ENCODE data around the gene BST1.

Gene BST1

GRCh38 chr4:15675356-15675755 lies 27.5 kb upstream of the BST1 start:
- Histone ChIP-seq H3K36me3 (ENCODE audit: control insufficient read depth in 4 of 4, insufficient read depth in 4 of 4, low read length in 3 of 4) (peaks cover 0 to 4% (median 0%) of the 10 kb centered on the region in 4 experiments), H3K4me3 (ENCODE audit: control insufficient read depth in 1 of 7, extremely low read depth in 1 of 7, insufficient read depth in 4 of 7, low read depth in 2 of 7, low read length in 6 of 7) (no peak overlapping the region), H3K27me3 (replicated peaks in 2 of 5; ENCODE audit: control insufficient read depth in 4 of 5, insufficient read depth in 5 of 5, low read length in 4 of 5) (no peaks in the 10 kb centered on the region), H3K9me3 (ENCODE audit: control extremely low read depth in 1 of 5, control insufficient read depth in 4 of 5, insufficient read depth in 2 of 5, low read depth in 1 of 5, low read length in 4 of 5) (no peaks in the 10 kb centered on the region), H3K4me1 (ENCODE audit: control extremely low read depth in 1 of 4, control insufficient read depth in 4 of 4, insufficient read depth in 4 of 4, low read length in 3 of 4) (peaks cover 4 to 14% (median 10%) of the 10 kb centered on the region in 4 experiments), H3K27ac (ENCODE audit: insufficient read depth in 1 of 2, low read depth in 1 of 2, low read length in 2 of 2, poor library complexity in 1 of 2, severe bottlenecking in 2 of 2) (no peak overlapping the region)
- POLR2A ChIA-PET, result interaction anchor here (0.7 kb wide), 1 partner anchor 18 kb away, joined by 3 read pairs; no protein-coding TSS in a partner anchor
- 100% methylated on average over 1 of the region's 3 CpGs for WGBS (ENCODE audit: insufficient coverage)
- DNase-seq, result peak in 2 of 3 donors; percentile 20 to 24
- CTCF ChIA-PET, result interaction anchor here (1.2 to 1.7 kb wide), 2 partner anchors 13 to 30 kb away, joined by 3 read pairs; no protein-coding TSS in a partner anchor

DNA sequence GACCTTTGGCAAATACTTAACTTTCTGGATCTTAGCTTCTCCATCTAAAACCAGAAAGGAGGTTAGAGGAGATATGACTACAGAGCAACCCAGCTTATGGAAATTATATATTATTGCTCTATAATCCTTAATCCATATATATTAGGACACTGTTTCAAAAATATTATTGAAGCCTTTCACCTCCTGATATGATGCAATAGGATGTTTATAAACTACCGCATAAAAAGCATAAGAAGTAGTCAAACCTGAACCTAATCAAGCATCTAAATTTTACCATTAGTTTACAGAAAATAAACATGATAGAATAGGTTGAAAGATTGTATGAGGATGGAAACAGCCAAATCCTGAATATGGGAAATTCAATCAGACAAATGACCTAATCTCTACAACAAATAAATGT lies 26.8 kb upstream of the BST1 start:
- WGBS (ENCODE audit: insufficient coverage), result no CpG with 5 or more reads among the region's 1 CpG
- ChIA-PET POLR2A (no interaction called here), CTCF (interaction anchor here (0.7 to 1.7 kb wide), 4 partner anchors 9 to 81 kb away, joined by 3 to 5 read pairs (median 3); no protein-coding TSS in a partner anchor)
- DNase-seq, result no peak
- Histone ChIP-seq H3K4me1 (ENCODE audit: control extremely low read depth in 1 of 4, control insufficient read depth in 4 of 4, insufficient read depth in 4 of 4, low read length in 3 of 4) (peaks cover 4 to 17% (median 11%) of the 10 kb centered on the region in 4 experiments), H3K9me3 (ENCODE audit: control extremely low read depth in 1 of 5, control insufficient read depth in 4 of 5, insufficient read depth in 2 of 5, low read depth in 1 of 5, low read length in 4 of 5) (no peaks in the 10 kb centered on the region), H3K36me3 (ENCODE audit: control insufficient read depth in 4 of 4, insufficient read depth in 4 of 4, low read length in 3 of 4) (peaks cover 0 to 4% (median 0%) of the 10 kb centered on the region in 4 experiments), H3K27ac (ENCODE audit: insufficient read depth in 1 of 2, low read depth in 1 of 2, low read length in 2 of 2, poor library complexity in 1 of 2, severe bottlenecking in 2 of 2) (no peak overlapping the region), H3K27me3 (replicated peaks in 2 of 5; ENCODE audit: control insufficient read depth in 4 of 5, insufficient read depth in 5 of 5, low read length in 4 of 5) (no peaks in the 10 kb centered on the region), H3K4me3 (ENCODE audit: control insufficient read depth in 1 of 7, extremely low read depth in 1 of 7, insufficient read depth in 4 of 7, low read depth in 2 of 7, low read length in 6 of 7) (no peak overlapping the region)

DNA sequence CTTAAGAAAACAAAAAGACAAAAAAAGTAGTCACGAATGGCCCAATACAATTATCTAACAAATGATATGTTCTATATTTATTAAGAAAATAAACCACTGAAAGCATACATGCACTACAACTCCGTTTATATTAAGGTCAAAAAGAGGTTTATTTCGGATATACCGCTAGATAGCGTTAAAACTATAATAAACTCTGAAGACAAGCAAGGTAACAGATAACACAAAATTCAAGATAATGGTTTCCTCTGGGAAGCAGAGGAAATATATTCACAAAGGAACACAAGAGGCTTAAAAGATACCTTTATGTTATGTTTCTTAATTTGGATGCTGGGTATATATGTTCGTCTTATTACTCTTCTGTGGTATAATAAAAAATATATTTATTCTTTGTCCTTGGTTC lies 26.0 kb upstream of the BST1 start:
- ChIA-PET POLR2A (no interaction called here), CTCF (interaction anchor here (1.2 to 1.7 kb wide), 2 partner anchors 10 to 32 kb away, joined by 3 read pairs; no protein-coding TSS in a partner anchor)
- peaks cover 0 to 4% (median 0%) of the 10 kb centered on the region in 4 experiments for H3K36me3 ChIP-seq (ENCODE audit: control insufficient read depth in 4 of 4, insufficient read depth in 4 of 4, low read length in 3 of 4)
- no peaks in the 10 kb centered on the region for H3K9me3 ChIP-seq (ENCODE audit: control extremely low read depth in 1 of 5, control insufficient read depth in 4 of 5, insufficient read depth in 2 of 5, low read depth in 1 of 5, low read length in 4 of 5)
- no peak for DNase-seq
- H3K27ac ChIP-seq (ENCODE audit: insufficient read depth in 1 of 2, low read depth in 1 of 2, low read length in 2 of 2, poor library complexity in 1 of 2, severe bottlenecking in 2 of 2), result no peak overlapping the region
- no peaks in the 10 kb centered on the region for H3K27me3 ChIP-seq (replicated peaks in 2 of 5; ENCODE audit: control insufficient read depth in 4 of 5, insufficient read depth in 5 of 5, low read length in 4 of 5)
- no peak overlapping the region for H3K4me3 ChIP-seq (ENCODE audit: control insufficient read depth in 1 of 7, extremely low read depth in 1 of 7, insufficient read depth in 4 of 7, low read depth in 2 of 7, low read length in 6 of 7)
- peaks cover 6 to 19% (median 11%) of the 10 kb centered on the region in 4 experiments for H3K4me1 ChIP-seq (ENCODE audit: control extremely low read depth in 1 of 4, control insufficient read depth in 4 of 4, insufficient read depth in 4 of 4, low read length in 3 of 4)
- no CpG with 5 or more reads among the region's 6 CpGs for WGBS (ENCODE audit: insufficient coverage)

GRCh38 chr4:15677507-15677988 lies 25.3 kb upstream of the BST1 start:
- WGBS (ENCODE audit: insufficient coverage), result 100% methylated on average over 1 of the region's 2 CpGs
- Histone ChIP-seq H3K4me3 (ENCODE audit: control insufficient read depth in 1 of 7, extremely low read depth in 1 of 7, insufficient read depth in 4 of 7, low read depth in 2 of 7, low read length in 6 of 7) (no peak overlapping the region), H3K27ac (ENCODE audit: insufficient read depth in 1 of 2, low read depth in 1 of 2, low read length in 2 of 2, poor library complexity in 1 of 2, severe bottlenecking in 2 of 2) (no peak overlapping the region), H3K9me3 (ENCODE audit: control extremely low read depth in 1 of 5, control insufficient read depth in 4 of 5, insufficient read depth in 2 of 5, low read depth in 1 of 5, low read length in 4 of 5) (no peaks in the 10 kb centered on the region), H3K36me3 (ENCODE audit: control insufficient read depth in 4 of 4, insufficient read depth in 4 of 4, low read length in 3 of 4) (peaks cover 0 to 4% (median 0%) of the 10 kb centered on the region in 4 experiments), H3K4me1 (ENCODE audit: control extremely low read depth in 1 of 4, control insufficient read depth in 4 of 4, insufficient read depth in 4 of 4, low read length in 3 of 4) (peaks cover 7 to 24% (median 13%) of the 10 kb centered on the region in 4 experiments), H3K27me3 (replicated peaks in 2 of 5; ENCODE audit: control insufficient read depth in 4 of 5, insufficient read depth in 5 of 5, low read length in 4 of 5) (no peaks in the 10 kb centered on the region)
- ChIA-PET POLR2A (no interaction called here), CTCF (interaction anchor here (1.2 kb wide), 1 partner anchor 10 kb away, joined by 3 read pairs; no protein-coding TSS in a partner anchor)
- DNase-seq, result no peak

DNA sequence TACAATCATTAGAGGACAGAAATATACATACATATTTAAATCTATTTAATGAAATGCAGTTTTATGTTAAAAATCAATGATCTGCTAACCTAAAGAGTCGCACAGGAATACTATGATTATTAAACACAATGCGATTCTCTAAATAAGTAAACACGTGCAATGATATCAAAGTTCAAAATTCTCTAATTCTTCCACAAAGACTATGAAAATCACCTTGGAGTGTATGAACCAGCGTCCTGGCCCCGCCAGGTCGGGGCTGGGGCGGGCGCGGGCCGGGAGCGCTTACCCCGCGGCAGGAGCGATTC lies 21.8 kb upstream of the BST1 start:
- Histone ChIP-seq H3K27me3 (replicated peaks in 2 of 5; ENCODE audit: control insufficient read depth in 4 of 5, insufficient read depth in 5 of 5, low read length in 4 of 5) (no peaks in the 10 kb centered on the region), H3K27ac (ENCODE audit: insufficient read depth in 1 of 2, low read depth in 1 of 2, low read length in 2 of 2, poor library complexity in 1 of 2, severe bottlenecking in 2 of 2) (peak overlapping the region in 1 of 2 experiments; percentile 92), H3K9me3 (ENCODE audit: control extremely low read depth in 1 of 5, control insufficient read depth in 4 of 5, insufficient read depth in 2 of 5, low read depth in 1 of 5, low read length in 4 of 5) (no peaks in the 10 kb centered on the region), H3K4me3 (ENCODE audit: control insufficient read depth in 1 of 7, extremely low read depth in 1 of 7, insufficient read depth in 4 of 7, low read depth in 2 of 7, low read length in 6 of 7) (peak overlapping the region; percentile 79 to 99 (median 94)), H3K4me1 (ENCODE audit: control extremely low read depth in 1 of 4, control insufficient read depth in 4 of 4, insufficient read depth in 4 of 4, low read length in 3 of 4) (peaks cover 13 to 30% (median 19%) of the 10 kb centered on the region in 4 experiments), H3K36me3 (ENCODE audit: control insufficient read depth in 4 of 4, insufficient read depth in 4 of 4, low read length in 3 of 4) (peaks cover 0 to 5% (median 2%) of the 10 kb centered on the region in 4 experiments)
- ChIA-PET CTCF (interaction anchor here (0.9 to 2.2 kb wide), 5 partner anchors 9 to 210 kb away, joined by 3 to 6 read pairs (median 3); no protein-coding TSS in a partner anchor), POLR2A (interaction anchor here (0.7 kb wide), 2 partner anchors 22 to 25 kb away, joined by 3 read pairs; no protein-coding TSS in a partner anchor)
- WGBS (ENCODE audit: insufficient coverage), result under 1% methylated on average over 12 of the region's 14 CpGs
- DNase-seq, result no peak

GRCh38 chr4:15681372-15682241 lies 21.3 kb upstream of the BST1 start, which contains the start of gene FAM200B:
TSS of gene FAM200B (plus strand) at chr4:15681827. CDS start at chr4:15686978, 5,151 bp downstream.
- H3K36me3 ChIP-seq (ENCODE audit: control insufficient read depth in 4 of 4, insufficient read depth in 4 of 4, low read length in 3 of 4), result peaks cover 3 to 10% (median 7%) of the 10 kb centered on the region in 4 experiments
- peak; percentile 94 to 97 (median 95) for DNase-seq
- H3K4me3 ChIP-seq (ENCODE audit: control insufficient read depth in 1 of 7, extremely low read depth in 1 of 7, insufficient read depth in 4 of 7, low read depth in 2 of 7, low read length in 6 of 7), result peak within 1 kb of the TSS; percentile 79 to 99 (median 94)
- CTCF ChIA-PET, result interaction anchor here (1.2 to 2.2 kb wide), 4 partner anchors 25 to 211 kb away, joined by 3 to 6 read pairs (median 3); no protein-coding TSS in a partner anchor
- POLR2A ChIA-PET, result interaction anchor here (0.5 to 0.7 kb wide), 4 partner anchors 20 to 27 kb away, joined by 3 read pairs; no protein-coding TSS in a partner anchor
- under 1% methylated on average over 48 of the region's 56 CpGs for WGBS (ENCODE audit: insufficient coverage)
- H3K9me3 ChIP-seq (ENCODE audit: control extremely low read depth in 1 of 5, control insufficient read depth in 4 of 5, insufficient read depth in 2 of 5, low read depth in 1 of 5, low read length in 4 of 5), result no peaks in the 10 kb centered on the region
- H3K27ac ChIP-seq (ENCODE audit: insufficient read depth in 1 of 2, low read depth in 1 of 2, low read length in 2 of 2, poor library complexity in 1 of 2, severe bottlenecking in 2 of 2), result peak within 1 kb of the TSS; percentile 71 to 92
- H3K4me1 ChIP-seq (ENCODE audit: control extremely low read depth in 1 of 4, control insufficient read depth in 4 of 4, insufficient read depth in 4 of 4, low read length in 3 of 4), result peaks cover 13 to 30% (median 19%) of the 10 kb centered on the region in 4 experiments
- no peaks in the 10 kb centered on the region for H3K27me3 ChIP-seq (replicated peaks in 2 of 5; ENCODE audit: control insufficient read depth in 4 of 5, insufficient read depth in 5 of 5, low read length in 4 of 5)
